ENCODE measurements around the gene DHRS12. TPM values are rescaled to one million over a fixed set of nuclear protein-coding genes. Genes with fewer than 3 reads are reported as not detected.

Gene DHRS12, protein sequence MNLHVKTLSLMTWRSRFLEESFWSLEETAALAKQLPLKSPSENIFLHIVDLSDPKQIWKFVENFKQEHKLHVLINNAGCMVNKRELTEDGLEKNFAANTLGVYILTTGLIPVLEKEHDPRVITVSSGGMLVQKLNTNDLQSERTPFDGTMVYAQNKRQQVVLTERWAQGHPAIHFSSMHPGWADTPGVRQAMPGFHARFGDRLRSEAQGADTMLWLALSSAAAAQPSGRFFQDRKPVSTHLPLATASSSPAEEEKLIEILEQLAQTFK
- 10 to 100 TPM in 2 of 3 donors, 1 to 10 TPM in 1; 7.0 to 11.7 (median 10.4) TPM for total RNA-seq
- 9.5 TPM for total RNA-seq (2013)

DNA sequence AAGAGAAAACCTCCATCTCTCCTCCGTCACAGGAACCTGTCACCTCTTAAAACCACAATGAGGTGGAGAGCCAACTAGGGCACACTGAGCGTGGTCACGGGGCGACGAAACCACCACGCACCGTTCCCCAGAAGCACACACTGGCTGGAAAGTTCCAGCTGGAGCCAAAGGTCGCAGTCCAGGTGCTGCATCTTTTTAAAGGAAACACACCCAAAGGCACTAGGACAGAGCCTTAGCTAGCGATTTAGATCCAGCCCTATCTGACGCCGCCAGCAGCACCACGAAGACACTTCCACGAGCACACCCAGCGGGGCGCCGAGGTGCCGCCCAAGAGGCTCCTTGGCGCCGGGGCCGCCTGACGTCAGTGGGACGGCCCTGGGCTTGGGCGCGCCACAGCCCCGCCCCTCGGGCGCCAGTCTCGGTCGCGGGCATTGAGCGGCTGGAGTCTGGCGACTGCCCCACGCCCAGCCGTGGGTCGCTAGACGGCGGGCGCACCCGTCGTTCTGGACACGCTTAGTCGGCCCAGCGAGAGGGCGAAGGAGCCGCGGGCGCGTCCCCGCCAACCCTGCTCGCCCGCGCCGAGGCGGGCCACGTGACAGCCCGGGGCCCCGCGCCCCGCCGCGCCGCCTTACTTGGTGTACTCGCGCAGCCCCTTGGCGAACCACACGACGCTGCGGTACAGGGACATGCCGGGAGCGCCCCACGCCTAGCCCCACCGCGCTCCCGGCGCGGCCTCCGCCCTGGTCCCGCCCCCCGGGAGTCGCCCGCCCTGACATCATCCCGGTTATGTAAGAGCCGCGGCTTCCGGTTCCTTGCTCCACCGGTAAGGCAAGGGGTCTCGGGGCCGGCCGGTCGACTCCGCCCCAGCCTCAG lies at the start of gene DHRS12:
DHRS12 (minus strand) TSS at position 742 of the 873 bp plus-strand sequence. CDS start 4,504 bp downstream, outside the sequence.
- H3K27me3 ChIP-seq (ENCODE audit: control insufficient read depth, insufficient read depth, low read length): no peaks in the 10 kb centered on the region
- ATAC-seq (peak; percentile 70 to 90 (median 76)), DNase-seq (peak; percentile 88 to 96)
- TF ChIP-seq, protein P1, sequence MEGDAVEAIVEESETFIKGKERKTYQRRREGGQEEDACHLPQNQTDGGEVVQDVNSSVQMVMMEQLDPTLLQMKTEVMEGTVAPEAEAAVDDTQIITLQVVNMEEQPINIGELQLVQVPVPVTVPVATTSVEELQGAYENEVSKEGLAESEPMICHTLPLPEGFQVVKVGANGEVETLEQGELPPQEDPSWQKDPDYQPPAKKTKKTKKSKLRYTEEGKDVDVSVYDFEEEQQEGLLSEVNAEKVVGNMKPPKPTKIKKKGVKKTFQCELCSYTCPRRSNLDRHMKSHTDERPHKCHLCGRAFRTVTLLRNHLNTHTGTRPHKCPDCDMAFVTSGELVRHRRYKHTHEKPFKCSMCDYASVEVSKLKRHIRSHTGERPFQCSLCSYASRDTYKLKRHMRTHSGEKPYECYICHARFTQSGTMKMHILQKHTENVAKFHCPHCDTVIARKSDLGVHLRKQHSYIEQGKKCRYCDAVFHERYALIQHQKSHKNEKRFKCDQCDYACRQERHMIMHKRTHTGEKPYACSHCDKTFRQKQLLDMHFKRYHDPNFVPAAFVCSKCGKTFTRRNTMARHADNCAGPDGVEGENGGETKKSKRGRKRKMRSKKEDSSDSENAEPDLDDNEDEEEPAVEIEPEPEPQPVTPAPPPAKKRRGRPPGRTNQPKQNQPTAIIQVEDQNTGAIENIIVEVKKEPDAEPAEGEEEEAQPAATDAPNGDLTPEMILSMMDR (IDR thresholded peaks at IDR 0.05): no peak
- H3K36me3 ChIP-seq (ENCODE audit: control insufficient read depth, insufficient read depth, low read length): no peaks in the 10 kb centered on the region
- Mint-ChIP-seq H3K36me3 (no peaks in the 10 kb centered on the region), H3K4me3 (peak within 1 kb of the TSS; percentile 94), H3K27ac (peak within 1 kb of the TSS; percentile 91 to 99), H3K9me3 (no peaks in the 10 kb centered on the region), H3K4me1 (peaks cover 34 to 35% of the 10 kb centered on the region in 2 donors), H3K27me3 (ENCODE audit: low read depth in 2 of 2) (peaks cover 0 to 8% of the 10 kb centered on the region in 2 donors)
- peaks cover 27% of the 10 kb centered on the region for H3K4me1 ChIP-seq (ENCODE audit: control insufficient read depth, insufficient read depth, low read length)
- peak within 1 kb of the TSS; percentile 63 for H3K4me3 ChIP-seq (ENCODE audit: low read length)
- peak within 1 kb of the TSS; percentile 97 for H3K27ac ChIP-seq (ENCODE audit: low read length)
- under 1% methylated on average over 91 of the region's 91 CpGs for WGBS (ENCODE audit: insufficient coverage)
- no peaks in the 10 kb centered on the region for H3K9me3 ChIP-seq (ENCODE audit: control insufficient read depth, insufficient read depth, low read length)
- intact Hi-C loops (cut with micrococcal nuclease): loop anchor here (1.0 to 5.0 kb wide), 8 partner anchors 39 to 1866 kb away; partner anchors contain the start of genes ALG11, CKAP2, INTS6 and SPRYD7

DNA sequence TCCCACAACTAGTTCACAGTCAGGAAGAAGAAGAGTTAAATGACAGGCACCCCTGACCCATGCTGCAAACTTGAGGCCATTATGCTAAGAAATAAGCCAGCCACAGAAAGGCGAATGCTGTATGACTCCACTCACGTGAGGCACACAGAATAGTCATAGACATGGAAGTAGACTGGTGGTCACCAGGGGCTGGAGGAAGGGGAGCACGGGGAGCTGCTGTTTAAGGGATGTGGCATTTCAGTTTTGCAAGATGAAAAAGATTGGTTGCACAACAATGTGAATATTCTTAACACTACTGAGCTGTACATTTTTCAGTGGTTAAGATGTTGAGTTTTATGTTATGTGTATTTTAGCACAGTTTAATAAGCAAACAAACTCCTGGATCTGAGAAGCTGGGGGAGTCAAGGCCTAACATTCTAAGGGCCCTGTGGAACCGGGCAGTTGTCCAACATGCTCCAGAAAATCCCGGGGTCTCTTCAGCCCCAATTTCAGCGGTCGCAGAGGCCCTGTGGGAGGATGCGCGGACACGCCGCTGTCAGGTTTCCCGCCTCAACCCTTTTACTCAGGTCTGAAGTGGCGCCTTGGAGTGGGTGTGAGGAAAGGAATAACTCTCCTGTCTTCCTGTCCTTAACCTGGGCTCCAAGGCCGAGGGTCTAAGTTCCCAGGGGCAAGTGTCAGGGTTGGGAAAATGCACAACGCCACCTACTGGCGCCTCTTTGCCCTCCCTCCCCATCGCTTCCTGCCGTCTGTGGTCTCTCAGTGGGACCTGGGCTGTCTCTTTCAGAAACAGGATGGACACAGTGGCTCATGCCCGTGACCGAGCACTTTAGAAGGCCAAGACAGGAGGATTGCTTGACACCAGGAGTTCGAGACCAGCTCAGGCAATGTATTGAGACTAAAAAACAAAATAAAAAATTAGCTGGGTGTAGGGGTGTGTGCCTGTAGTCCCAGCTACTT lies 45.5 kb upstream of the DHRS12 start:
- Histone ChIP-seq H3K9me3 (ENCODE audit: control insufficient read depth, insufficient read depth, low read length) (no peaks in the 10 kb centered on the region), H3K4me3 (ENCODE audit: low read length) (no peak overlapping the region), H3K36me3 (ENCODE audit: control insufficient read depth, insufficient read depth, low read length) (no peaks in the 10 kb centered on the region), H3K4me1 (ENCODE audit: control insufficient read depth, insufficient read depth, low read length) (peaks cover 6% of the 10 kb centered on the region), H3K27ac (ENCODE audit: low read length) (no peak overlapping the region), H3K27me3 (ENCODE audit: control insufficient read depth, insufficient read depth, low read length) (peaks cover 2% of the 10 kb centered on the region)
- intact Hi-C loops (cut with micrococcal nuclease): loop anchor here (2.0 kb wide), 1 partner anchor 35 kb away; no protein-coding TSS in a partner anchor
- H3K27me3 Mint-ChIP-seq (ENCODE audit: low read depth in 2 of 2): peaks cover 7 to 13% of the 10 kb centered on the region in 2 donors
- H3K36me3 Mint-ChIP-seq: no peaks in the 10 kb centered on the region
- TF ChIP-seq, protein P1 (IDR thresholded peaks at IDR 0.05): peak; percentile 46
- ATAC-seq (peak in 2 of 3 donors; percentile 42 to 60), DNase-seq (peak in 1 of 2 donors; percentile 65)
- WGBS (ENCODE audit: insufficient coverage): 63% methylated on average over 18 of the region's 21 CpGs
- H3K4me1 Mint-ChIP-seq: peaks cover 0 to 7% of the 10 kb centered on the region in 2 donors
- no peaks in the 10 kb centered on the region for H3K9me3 Mint-ChIP-seq
- no peak overlapping the region for H3K4me3 Mint-ChIP-seq
- H3K27ac Mint-ChIP-seq: no peak overlapping the region

DNA sequence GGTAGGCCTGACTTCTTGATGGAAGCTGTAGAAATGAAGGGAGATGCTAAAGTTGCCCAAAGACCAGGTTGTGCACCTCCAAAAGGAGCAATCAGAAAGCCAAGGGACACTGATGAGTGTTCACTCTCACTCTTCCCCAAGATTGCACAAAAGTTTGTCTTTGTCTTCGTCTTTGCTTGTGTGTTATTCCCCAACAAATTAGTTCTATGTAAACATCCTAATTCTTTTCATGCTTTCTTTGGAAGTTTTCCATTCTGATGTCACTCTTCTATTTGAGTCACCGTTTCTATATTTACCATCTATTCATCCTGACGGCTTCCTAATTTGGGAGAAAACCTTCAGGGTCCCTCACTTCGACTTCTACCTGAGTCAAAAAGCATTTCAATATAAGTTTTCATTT lies 44.7 kb upstream of the DHRS12 start:
- WGBS (ENCODE audit: insufficient coverage): 82% methylated on average over 4 of the region's 4 CpGs
- Histone ChIP-seq H3K4me1 (ENCODE audit: control insufficient read depth, insufficient read depth, low read length) (peaks cover 6% of the 10 kb centered on the region), H3K4me3 (ENCODE audit: low read length) (no peak overlapping the region), H3K36me3 (ENCODE audit: control insufficient read depth, insufficient read depth, low read length) (no peaks in the 10 kb centered on the region), H3K9me3 (ENCODE audit: control insufficient read depth, insufficient read depth, low read length) (no peaks in the 10 kb centered on the region), H3K27me3 (ENCODE audit: control insufficient read depth, insufficient read depth, low read length) (peaks cover 2% of the 10 kb centered on the region), H3K27ac (ENCODE audit: low read length) (no peak overlapping the region)
- Mint-ChIP-seq H3K27me3 (ENCODE audit: low read depth in 2 of 2) (peaks cover 10 to 13% of the 10 kb centered on the region in 2 donors), H3K27ac (no peak overlapping the region), H3K4me3 (no peak overlapping the region), H3K9me3 (no peaks in the 10 kb centered on the region), H3K36me3 (no peaks in the 10 kb centered on the region), H3K4me1 (peaks cover 0 to 7% of the 10 kb centered on the region in 2 donors)
- TF ChIP-seq, protein P1 (IDR thresholded peaks at IDR 0.05): no peak
- no peak for ATAC-seq
- intact Hi-C loops (cut with micrococcal nuclease): loop anchor here (2.0 kb wide), 1 partner anchor 34 kb away; no protein-coding TSS in a partner anchor
- no peak for DNase-seq
